Measurements from ENCODE around the gene MIEF2. TPM values are rescaled to one million over a fixed set of nuclear protein-coding genes. Genes with fewer than 3 reads are reported as not detected.

MIEF2 gene, protein sequence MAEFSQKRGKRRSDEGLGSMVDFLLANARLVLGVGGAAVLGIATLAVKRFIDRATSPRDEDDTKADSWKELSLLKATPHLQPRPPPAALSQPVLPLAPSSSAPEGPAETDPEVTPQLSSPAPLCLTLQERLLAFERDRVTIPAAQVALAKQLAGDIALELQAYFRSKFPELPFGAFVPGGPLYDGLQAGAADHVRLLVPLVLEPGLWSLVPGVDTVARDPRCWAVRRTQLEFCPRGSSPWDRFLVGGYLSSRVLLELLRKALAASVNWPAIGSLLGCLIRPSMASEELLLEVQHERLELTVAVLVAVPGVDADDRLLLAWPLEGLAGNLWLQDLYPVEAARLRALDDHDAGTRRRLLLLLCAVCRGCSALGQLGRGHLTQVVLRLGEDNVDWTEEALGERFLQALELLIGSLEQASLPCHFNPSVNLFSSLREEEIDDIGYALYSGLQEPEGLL
- total RNA-seq = 46.4 TPM

DNA sequence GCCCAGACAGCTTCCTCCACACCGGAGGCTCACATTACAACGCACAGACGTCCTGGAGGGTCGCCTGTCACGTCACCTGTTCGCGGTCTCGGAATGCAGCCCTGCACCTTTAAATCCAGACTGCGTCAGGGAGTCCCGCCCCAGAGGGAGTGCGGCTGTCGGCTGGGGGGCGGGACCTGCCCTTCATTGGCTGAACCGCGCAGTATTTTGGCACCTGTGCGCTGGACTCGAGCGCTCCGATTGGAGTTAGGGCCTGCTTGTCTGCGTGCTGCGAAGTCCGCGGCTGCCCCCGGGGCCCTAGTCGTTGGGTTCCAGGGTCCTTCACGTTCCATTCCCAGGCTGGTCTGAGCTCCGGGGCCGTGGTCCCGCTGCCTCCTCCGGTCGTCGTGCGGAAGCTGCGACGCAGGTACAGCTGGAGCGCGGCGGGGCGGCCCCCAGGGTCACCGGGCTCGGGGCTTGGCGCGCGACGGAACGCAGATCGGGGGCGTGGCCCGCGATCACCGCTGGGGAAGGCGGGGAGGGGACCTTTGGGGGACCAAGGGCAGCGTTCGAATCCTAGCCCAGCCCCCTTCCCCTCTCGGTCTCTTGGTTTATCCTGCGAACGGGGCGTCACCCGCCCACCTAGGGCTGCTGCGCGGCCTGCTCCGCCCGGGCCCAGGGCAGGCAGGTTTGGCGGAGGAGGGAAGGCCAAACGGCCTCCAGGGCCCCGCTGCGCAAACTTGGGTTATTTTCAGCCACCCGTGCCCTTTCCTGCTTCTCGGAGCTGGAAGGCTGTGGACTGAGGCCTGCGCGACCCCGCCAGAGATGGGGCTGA lies at the start of gene MIEF2:
MIEF2 (plus strand) TSS at position 331 of the 814 bp plus-strand sequence. CDS start 2,059 bp downstream, outside the sequence.

DNA sequence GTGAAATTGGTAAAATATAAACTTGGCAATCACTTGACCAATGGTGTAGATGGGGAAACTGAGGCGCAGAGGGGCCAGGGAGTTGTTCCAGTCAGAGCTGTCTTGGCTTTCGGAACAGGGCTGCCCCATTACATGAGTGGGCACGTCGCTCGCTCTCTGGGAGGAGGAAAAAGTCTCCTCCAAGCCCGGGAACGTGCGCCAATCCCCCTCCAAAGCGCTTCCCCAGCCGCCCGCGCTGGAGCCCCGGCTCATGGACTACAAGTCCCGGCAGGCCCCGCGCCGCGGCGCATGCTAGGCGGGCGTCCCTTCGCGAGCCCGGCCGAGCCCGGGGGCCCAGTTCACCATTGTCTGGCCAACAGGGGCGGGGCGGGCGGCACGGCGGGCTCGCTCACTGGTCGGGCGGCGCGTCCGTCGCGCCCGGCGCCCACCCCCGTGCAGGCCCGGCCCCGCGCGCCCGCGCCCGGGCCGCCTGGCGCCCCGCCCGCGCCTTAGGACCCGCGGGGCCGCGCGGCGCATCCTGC lies 35.3 kb upstream of the MIEF2 start, which contains the start of gene LLGL1:
LLGL1 (plus strand) TSS at position 515 of the 521 bp plus-strand sequence. CDS start 48 bp downstream, outside the sequence.

DNA sequence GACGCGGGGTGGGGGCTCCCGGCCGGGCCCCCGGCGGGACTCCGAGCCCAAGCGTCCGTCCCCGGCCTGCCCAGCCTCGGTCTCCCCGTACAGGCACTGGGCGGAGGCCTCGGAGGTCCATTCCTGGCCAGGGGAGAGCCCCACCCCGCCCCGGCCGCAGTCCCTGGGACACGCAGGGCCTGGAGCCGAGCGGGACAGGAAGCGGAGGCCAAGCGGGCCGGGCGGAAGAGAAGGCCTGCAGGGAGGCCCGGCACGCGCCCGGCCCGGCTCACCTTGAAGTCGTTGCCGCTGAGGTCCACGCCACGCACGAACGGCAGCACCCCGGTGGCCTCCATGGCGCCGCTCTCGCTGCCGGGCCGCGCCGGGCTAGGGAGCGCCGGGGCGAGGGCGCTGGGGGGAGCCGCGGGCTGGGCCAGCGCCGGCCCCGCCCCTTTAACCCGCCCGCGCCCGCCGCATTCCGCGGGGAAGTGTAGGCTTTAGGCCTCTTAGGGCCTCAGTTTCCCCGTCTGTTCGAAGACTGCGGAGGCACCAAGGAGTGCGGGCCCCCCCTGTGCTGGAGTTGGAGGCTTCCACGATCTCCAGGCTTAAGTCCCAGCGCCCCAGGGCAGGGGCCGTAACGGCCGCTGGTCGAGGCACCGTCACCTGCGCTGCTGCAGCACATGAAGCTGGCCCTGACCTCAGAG lies 2.0 kb upstream of the MIEF2 start, which contains the start of gene FLII:
FLII (minus strand) TSS at position 383 of the 683 bp plus-strand sequence; CDS start at position 335, 48 bp downstream.

DNA sequence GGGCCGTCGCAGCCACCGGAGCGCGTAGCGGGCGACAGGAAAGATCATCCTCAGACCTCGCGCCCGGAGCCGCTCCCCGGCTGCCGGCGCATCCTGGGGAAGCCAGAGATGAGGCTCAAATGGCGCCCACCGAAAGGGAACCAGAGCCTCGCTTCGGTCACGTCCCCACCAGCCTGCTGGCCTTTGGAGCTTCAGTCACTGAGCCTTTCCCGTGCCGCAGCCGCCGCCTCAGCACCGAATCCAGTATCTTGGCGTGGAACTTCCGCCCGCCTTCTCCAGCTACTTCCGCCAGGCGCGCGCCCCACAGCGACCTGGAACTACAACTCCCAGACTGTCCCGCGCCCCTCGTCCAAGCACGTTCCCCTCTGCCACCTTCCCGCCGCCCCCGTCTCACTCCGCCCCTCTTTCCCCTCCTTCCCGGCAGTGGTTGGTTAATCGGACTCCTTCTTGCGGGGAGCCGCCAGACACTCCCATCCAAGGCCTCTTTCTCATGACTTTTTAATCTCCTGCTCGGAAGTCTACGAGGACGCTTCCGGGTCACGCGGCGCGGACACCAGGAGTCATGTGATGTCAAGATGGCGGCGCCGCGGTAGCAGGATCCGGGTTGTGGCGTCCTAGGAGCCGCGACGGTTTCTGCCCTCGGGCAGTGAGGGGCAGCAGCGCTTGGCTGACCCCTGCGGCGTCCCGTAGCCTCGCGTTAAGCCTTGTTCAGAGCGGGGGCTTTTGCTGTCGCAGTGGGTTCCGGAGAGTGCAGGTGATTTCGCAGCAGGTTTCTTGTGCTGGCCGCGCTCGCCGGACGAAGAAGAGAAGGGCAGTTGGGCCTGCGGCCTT lies 54.5 kb downstream of the MIEF2 start, which contains the start of the genes SMCR8 and TOP3A:
SMCR8 (plus strand) TSS at position 563 of the 831 bp plus-strand sequence. CDS start 497 bp downstream, outside the sequence.
TOP3A (minus strand) TSS at position 264 of the 831 bp plus-strand sequence; CDS start at position 48, 216 bp downstream.

Other genes with a start within 250 kb of the MIEF2 start
- gene ATPAF2, start 221.5 kb upstream of the MIEF2 start, total RNA-seq = 31.6 TPM
- gene GID4, start 221.3 kb upstream of the MIEF2 start, total RNA-seq = 10.7 TPM
- 36.7 TPM for gene DRG2, start 172.7 kb upstream of the MIEF2 start, total RNA-seq
- gene MYO15A, start 151.9 kb upstream of the MIEF2 start, total RNA-seq = 1.4 TPM
- gene ALKBH5, start 76.8 kb upstream of the MIEF2 start, total RNA-seq = 115 TPM
- 52.7 TPM for gene LLGL1, start 35.0 kb upstream of the MIEF2 start, total RNA-seq
- 113 TPM for gene FLII, start 1.9 kb upstream of the MIEF2 start, total RNA-seq
- gene TOP3A, start 54.3 kb downstream of the MIEF2 start, total RNA-seq = 62.1 TPM
- 21.5 TPM for gene SMCR8, start 54.6 kb downstream of the MIEF2 start, total RNA-seq
- 40.2 TPM for gene SHMT1, start 102.9 kb downstream of the MIEF2 start, total RNA-seq
- gene EVPLL, start 117.1 kb downstream of the MIEF2 start, total RNA-seq = 0.33 TPM
- not detected for gene LGALS9C, start 216.1 kb downstream of the MIEF2 start, total RNA-seq

Measured in camera-type eye (tissue), 1 donor.